ENCODE measurements around the gene PSMD6. TPM values are rescaled to one million over a fixed set of nuclear protein-coding genes. Genes with fewer than 3 reads are reported as not detected.

The PSMD6 gene
- total and polyA plus RNA-seq, 9 of the 15 experiments (the other 6 are each of a cell fraction or from before 2014, with no cell fraction given) = 78.2 to 133 (median 113) TPM

DNA sequence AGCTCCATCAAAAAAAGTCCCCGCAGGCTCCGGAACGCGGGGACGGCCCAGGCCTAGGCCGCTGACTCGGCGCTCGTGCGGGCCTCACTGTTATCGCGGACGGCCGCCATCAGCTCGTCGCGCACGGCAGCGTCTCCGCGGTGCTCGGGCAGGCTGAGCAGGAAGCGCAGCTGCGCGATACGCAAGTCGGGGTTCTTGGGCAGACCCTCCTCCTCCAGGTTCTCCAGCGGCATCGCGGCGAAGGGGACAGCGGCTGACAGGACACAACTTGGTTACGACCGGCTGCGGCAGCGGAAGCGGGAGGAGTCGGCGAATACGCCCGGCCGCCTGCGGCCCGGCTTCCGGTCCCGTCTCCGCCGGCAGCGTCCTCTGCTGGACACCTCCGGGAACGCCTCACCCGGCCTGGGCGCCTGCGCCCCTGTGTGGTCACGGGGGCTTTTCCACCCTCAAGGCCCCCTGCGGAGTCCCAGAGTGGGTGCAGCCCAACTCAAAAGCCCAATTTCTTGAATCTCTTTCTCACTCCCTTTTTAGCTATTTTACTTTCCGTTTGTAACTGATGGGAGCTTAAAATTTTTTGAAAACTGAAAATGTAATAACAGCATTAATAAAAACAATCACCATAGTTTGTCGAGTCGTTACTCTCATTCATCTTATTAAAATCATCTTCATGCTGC lies at the start of gene PSMD6 (continued):
- TF ChIP-seq SRSF7 (optimal IDR thresholded peaks at IDR 0.05; ENCODE audit: low read depth, low read length) (no peak), L3MBTL2 (IDR thresholded peaks at IDR 0.05) (no peak), ZKSCAN8 (CRISPR knock-in tag; IDR thresholded peaks at IDR 0.05) (no peak), NRF1 (conservative IDR thresholded peaks at IDR 0.05 in 1 of 2, IDR thresholded peaks at IDR 0.05 in 1 of 2) (peak; percentile 81 to 84), ZNF780A (CRISPR knock-in tag; IDR thresholded peaks at IDR 0.05) (no peak), TRIM28 (IDR thresholded peaks at IDR 0.05) (no peak), FOXJ2 (tag; IDR thresholded peaks at IDR 0.05) (no peak), MCM3 (IDR thresholded peaks at IDR 0.05) (no peak)
- TF ChIP-seq, protein P1, sequence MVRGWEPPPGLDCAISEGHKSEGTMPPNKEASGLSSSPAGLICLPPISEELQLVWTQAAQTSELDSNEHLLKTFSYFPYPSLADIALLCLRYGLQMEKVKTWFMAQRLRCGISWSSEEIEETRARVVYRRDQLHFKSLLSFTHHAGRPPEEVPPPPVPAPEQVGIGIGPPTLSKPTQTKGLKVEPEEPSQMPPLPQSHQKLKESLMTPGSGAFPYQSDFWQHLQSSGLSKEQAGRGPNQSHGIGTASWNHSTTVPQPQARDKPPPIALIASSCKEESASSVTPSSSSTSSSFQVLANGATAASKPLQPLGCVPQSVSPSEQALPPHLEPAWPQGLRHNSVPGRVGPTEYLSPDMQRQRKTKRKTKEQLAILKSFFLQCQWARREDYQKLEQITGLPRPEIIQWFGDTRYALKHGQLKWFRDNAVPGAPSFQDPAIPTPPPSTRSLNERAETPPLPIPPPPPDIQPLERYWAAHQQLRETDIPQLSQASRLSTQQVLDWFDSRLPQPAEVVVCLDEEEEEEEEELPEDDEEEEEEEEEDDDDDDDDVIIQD (CRISPR knock-in tag; IDR thresholded peaks at IDR 0.05) = no peak
- TF ChIP-seq, protein P2, sequence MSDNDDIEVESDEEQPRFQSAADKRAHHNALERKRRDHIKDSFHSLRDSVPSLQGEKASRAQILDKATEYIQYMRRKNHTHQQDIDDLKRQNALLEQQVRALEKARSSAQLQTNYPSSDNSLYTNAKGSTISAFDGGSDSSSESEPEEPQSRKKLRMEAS (CRISPR knock-in tag; IDR thresholded peaks at IDR 0.05) = peak; percentile 60
- TF ChIP-seq, protein P3, sequence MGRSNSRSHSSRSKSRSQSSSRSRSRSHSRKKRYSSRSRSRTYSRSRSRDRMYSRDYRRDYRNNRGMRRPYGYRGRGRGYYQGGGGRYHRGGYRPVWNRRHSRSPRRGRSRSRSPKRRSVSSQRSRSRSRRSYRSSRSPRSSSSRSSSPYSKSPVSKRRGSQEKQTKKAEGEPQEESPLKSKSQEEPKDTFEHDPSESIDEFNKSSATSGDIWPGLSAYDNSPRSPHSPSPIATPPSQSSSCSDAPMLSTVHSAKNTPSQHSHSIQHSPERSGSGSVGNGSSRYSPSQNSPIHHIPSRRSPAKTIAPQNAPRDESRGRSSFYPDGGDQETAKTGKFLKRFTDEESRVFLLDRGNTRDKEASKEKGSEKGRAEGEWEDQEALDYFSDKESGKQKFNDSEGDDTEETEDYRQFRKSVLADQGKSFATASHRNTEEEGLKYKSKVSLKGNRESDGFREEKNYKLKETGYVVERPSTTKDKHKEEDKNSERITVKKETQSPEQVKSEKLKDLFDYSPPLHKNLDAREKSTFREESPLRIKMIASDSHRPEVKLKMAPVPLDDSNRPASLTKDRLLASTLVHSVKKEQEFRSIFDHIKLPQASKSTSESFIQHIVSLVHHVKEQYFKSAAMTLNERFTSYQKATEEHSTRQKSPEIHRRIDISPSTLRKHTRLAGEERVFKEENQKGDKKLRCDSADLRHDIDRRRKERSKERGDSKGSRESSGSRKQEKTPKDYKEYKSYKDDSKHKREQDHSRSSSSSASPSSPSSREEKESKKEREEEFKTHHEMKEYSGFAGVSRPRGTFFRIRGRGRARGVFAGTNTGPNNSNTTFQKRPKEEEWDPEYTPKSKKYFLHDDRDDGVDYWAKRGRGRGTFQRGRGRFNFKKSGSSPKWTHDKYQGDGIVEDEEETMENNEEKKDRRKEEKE (IDR thresholded peaks at IDR 0.05; ENCODE audit: borderline replicate concordance in 1 of 2, control insufficient read depth in 1 of 2, low read depth in 2 of 2, low read length in 1 of 2) = no peak
- TF ChIP-seq, protein P4, sequence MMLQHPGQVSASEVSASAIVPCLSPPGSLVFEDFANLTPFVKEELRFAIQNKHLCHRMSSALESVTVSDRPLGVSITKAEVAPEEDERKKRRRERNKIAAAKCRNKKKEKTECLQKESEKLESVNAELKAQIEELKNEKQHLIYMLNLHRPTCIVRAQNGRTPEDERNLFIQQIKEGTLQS (IDR thresholded peaks at IDR 0.05) = no peak
- TF ChIP-seq, protein P4 (CRISPR knock-in tag; conservative IDR thresholded peaks at IDR 0.05) = no peak
- TF ChIP-seq, protein P5, sequence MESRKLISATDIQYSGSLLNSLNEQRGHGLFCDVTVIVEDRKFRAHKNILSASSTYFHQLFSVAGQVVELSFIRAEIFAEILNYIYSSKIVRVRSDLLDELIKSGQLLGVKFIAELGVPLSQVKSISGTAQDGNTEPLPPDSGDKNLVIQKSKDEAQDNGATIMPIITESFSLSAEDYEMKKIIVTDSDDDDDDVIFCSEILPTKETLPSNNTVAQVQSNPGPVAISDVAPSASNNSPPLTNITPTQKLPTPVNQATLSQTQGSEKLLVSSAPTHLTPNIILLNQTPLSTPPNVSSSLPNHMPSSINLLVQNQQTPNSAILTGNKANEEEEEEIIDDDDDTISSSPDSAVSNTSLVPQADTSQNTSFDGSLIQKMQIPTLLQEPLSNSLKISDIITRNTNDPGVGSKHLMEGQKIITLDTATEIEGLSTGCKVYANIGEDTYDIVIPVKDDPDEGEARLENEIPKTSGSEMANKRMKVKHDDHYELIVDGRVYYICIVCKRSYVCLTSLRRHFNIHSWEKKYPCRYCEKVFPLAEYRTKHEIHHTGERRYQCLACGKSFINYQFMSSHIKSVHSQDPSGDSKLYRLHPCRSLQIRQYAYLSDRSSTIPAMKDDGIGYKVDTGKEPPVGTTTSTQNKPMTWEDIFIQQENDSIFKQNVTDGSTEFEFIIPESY (CRISPR knock-in tag; IDR thresholded peaks at IDR 0.05) = peak; percentile 33; the same call in 1 of the 2 replicates
- TF ChIP-seq, protein P6, sequence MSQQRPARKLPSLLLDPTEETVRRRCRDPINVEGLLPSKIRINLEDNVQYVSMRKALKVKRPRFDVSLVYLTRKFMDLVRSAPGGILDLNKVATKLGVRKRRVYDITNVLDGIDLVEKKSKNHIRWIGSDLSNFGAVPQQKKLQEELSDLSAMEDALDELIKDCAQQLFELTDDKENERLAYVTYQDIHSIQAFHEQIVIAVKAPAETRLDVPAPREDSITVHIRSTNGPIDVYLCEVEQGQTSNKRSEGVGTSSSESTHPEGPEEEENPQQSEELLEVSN (IDR thresholded peaks at IDR 0.05; ENCODE audit: borderline replicate concordance in 1 of 2, extremely low read depth in 1 of 2, insufficient read depth in 1 of 2, insufficient read length in 1 of 2, low read depth in 1 of 2, low read length in 1 of 2, poor library complexity in 1 of 2, severe bottlenecking in 1 of 2) = peak; percentile 28 to 54
- TF ChIP-seq, protein P7, sequence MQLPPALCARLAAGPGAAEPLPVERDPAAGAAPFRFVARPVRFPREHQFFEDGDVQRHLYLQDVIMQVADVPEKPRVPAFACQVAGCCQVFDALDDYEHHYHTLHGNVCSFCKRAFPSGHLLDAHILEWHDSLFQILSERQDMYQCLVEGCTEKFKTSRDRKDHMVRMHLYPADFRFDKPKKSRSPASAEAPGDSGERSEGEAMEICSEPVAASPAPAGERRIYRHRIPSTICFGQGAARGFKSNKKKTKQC (CRISPR knock-in tag; IDR thresholded peaks at IDR 0.05) = peak; percentile 66; the same call in 1 of the 2 replicates

All from K562 (cell line).